ENCODE measurements around the gene SPOPL.
"Not testable (repeated sequence)": the region's sequence is repeated elsewhere in the genome, so short reads cannot be mapped to it uniquely, and the experiment has no call there.

Gene SPOPL

DNA sequence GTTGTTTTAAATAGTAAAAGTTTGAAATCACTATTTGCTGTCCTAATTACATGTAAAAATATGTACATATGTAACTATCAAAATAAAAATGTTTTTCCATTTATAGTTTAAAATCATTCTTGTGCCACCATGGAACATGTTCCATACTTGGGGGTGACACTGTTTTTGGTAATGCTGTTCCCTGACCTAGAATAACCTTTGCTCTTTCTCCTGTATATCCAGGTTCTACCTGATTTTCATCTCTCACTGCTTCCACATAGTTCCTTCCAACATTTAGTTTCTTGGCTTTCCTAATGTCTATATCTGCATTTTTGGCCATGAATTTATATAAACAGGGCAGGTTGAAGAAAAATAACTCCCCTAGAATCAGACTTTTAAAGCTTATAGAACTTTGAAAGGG, 2.5 kb downstream of the SPOPL start:
- DNase-seq (ENCODE audit: low spot score in 2 of 2): no peak
- Mint-ChIP-seq H3K36me3 (peaks cover 16% of the 10 kb centered on the region), H3K27ac (peak overlapping the region; percentile 20), H3K4me3 (peak overlapping the region; percentile 94), H3K9me3 (no peaks in the 10 kb centered on the region), H3K4me1 (peaks cover 46% of the 10 kb centered on the region)
- ATAC-seq: no peak

DNA sequence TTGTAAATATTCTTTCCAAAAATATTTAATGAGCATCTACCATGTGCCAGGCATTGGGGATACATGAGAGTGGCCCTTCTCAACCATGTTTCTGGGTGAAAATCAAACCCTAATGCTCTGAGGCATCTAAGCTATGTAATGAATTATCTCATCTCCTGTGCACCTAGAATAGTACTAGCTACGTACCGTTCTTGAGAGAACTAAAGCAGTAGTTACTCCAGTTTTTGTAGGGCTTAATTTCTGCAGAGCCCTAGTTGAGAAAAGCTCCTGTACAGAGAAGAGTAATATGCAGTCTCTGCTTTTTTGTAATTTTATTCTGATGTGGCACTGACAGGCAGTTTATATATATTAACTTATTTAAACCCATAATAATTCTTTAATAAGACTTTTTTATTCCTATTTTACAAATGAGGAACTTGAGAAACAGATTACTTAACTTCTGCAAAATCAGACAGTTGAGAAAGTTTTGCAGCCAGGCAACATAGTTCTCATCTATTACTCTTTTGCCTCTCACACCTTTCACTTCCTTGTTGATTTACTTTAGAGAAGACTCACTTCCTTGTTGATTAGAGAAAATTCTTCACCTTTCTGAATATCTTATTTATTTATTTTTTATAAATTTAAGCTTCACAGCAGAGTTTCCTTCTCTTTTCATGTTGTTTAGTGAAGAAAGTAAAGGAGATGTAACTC, 3.1 kb downstream of the SPOPL start:
- peak overlapping the region; percentile 94 for H3K4me3 Mint-ChIP-seq
- H3K36me3 Mint-ChIP-seq: peaks cover 16% of the 10 kb centered on the region
- ATAC-seq: no peak
- H3K4me1 Mint-ChIP-seq: peaks cover 49% of the 10 kb centered on the region
- peak overlapping the region; percentile 20 for H3K27ac Mint-ChIP-seq
- H3K9me3 Mint-ChIP-seq: no peaks in the 10 kb centered on the region
- DNase-seq (ENCODE audit: low spot score in 2 of 2): no peak

DNA sequence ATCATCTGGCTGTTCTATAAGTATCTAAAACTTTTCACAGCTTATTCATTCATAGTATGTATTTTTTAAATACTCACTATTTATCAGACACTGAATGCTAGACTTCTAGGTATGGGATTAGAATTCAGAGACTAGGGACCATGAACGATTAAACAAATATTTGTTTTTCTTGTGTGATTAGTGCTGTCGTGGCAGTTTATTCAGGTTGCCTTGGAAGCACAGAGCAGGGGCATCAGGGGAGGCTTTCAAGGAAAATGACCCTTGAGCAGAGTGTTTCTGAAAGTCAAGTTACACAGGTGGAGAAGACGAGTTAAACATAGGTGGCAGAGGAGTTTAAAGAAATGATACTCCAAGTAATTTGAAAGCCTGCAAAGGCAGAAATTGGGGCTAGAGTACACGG, 5.7 kb downstream of the SPOPL start:
- H3K9me3 Mint-ChIP-seq: no peaks in the 10 kb centered on the region
- H3K4me1 Mint-ChIP-seq: peaks cover 49% of the 10 kb centered on the region
- H3K36me3 Mint-ChIP-seq: peaks cover 9% of the 10 kb centered on the region
- no peak overlapping the region for H3K27ac Mint-ChIP-seq
- H3K4me3 Mint-ChIP-seq: no peak overlapping the region
- DNase-seq (ENCODE audit: low spot score in 2 of 2) (no peak), ATAC-seq (no peak)

DNA sequence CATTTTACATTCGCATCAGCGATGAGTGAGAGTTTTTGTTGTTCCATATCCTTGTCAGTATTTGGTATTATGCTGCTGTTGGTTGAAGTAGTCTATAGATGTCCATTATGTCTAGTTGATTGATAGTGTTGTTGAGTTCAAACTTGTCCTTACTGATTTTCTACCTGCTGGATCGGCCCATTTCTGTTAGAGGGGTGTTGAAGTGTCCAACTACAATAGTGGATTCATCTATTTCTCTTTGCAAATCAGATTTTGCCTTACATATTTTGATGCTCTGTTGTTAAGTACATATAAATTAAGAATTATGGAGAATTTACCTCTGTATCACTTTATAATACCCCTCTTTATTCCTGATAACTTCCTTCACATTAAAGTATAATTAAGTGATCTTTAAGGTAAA, 8.7 kb downstream of the SPOPL start:
- Mint-ChIP-seq H3K27ac (no peak overlapping the region), H3K4me3 (no peak overlapping the region), H3K36me3 (peaks cover 5% of the 10 kb centered on the region), H3K9me3 (no peaks in the 10 kb centered on the region), H3K4me1 (peaks cover 46% of the 10 kb centered on the region)
- DNase-seq (ENCODE audit: low spot score in 2 of 2) (no peak), ATAC-seq (no peak)

DNA sequence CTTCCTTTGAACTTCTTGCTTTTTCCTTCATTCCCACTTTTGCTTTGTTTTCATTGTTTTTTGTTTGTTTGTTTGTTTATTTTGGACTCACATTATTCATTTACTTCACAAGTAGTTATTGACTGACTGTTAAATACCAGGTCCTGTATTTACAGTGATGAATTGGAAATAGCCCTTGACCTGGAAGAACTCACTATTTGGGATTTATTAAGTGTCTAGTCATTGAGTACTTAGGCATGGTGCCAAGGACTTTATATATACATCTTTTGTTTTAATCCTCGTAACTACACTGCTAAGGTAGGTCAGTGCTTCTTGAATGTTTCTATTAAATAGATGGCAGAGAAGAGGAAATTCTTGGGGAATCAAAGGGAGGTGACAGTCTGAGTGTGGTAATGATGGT, 11.1 kb downstream of the SPOPL start:
- no peak overlapping the region for H3K27ac Mint-ChIP-seq
- no peak overlapping the region for H3K4me3 Mint-ChIP-seq
- DNase-seq (ENCODE audit: low spot score in 2 of 2) (no peak), ATAC-seq (no peak)
- no peaks in the 10 kb centered on the region for H3K9me3 Mint-ChIP-seq
- H3K36me3 Mint-ChIP-seq: peaks cover 5% of the 10 kb centered on the region
- H3K4me1 Mint-ChIP-seq: peaks cover 44% of the 10 kb centered on the region

DNA sequence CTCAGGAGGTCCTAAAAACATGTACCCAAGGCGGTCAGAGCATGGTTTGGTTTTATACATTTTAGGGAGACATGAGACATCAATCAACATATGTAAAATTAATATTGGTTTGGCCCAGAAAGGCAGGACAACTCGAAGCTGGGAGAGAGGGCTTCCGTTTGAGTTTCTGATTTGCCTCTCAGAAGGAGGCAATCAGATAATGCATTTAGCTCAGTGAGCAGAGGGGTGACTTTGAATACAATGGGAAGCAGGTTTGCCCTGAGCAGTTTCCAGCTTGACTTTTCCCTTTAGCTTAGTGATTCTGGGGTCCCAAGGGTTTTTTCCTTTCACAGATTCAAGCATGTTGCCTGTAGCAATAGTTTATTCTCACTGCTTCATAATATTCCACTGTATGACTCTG, 12.6 kb downstream of the SPOPL start:
- peaks cover 5% of the 10 kb centered on the region for H3K36me3 Mint-ChIP-seq
- DNase-seq (ENCODE audit: low spot score in 2 of 2) (no peak), ATAC-seq (no peak)
- H3K9me3 Mint-ChIP-seq: no peaks in the 10 kb centered on the region
- no peak overlapping the region for H3K4me3 Mint-ChIP-seq
- peaks cover 44% of the 10 kb centered on the region for H3K4me1 Mint-ChIP-seq
- no peak overlapping the region for H3K27ac Mint-ChIP-seq

DNA sequence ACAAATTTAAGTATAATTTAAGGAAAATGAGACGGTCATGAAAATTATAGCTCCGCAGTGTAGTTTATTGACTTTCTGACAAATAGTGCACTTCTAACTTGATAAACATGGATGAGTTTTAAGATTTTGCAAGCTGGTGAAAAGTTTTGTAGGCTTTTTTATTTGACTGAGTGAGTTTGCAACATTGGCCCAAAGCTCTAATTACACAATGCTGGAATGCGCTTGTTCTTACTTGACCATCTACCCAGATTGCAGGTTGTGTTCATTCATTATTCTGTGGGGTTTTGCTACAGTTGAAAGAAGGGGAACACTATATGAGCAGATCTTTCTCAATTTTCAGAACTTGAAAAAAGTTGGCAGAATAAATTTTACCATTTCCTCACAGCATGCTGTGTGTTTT, 13.5 kb downstream of the SPOPL start:
- no peak overlapping the region for H3K27ac Mint-ChIP-seq
- H3K4me3 Mint-ChIP-seq: no peak overlapping the region
- peaks cover 37% of the 10 kb centered on the region for H3K4me1 Mint-ChIP-seq

DNA sequence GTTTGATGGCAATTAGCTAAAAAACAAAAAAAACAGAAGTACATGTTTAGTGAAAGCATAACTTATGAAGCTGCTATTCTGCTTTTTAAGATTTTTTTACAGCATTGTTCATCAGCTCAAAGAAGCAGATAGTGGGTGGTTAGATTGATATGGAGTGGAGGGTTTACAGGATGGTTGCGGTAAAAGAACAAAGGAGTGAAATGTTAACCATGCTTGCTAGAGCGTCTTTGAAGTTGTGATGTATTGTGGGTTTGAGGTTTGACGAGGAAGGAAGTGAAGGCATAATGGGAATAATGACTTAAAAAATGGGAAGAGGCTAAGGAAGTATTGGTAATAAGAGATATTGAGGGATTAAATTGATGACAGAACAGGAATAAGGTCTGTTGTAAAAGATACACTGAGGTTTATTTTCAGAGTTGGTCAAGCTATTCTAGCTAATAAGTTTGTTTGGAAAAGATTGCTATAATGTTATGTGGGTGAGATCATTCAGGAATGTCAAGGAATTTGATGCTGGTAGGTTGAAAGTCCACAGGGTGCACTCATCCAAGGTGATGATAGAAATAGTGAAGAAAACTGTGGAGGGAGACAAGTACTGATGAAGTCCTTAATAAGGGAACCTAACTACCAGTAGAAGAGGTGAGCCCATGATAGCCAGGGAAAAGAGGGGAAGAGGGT, 14.6 kb downstream of the SPOPL start:
- no peak overlapping the region for H3K27ac Mint-ChIP-seq
- no peak for DNase-seq (ENCODE audit: low spot score in 2 of 2)
- ATAC-seq: no peak
- peaks cover 37% of the 10 kb centered on the region for H3K4me1 Mint-ChIP-seq
- H3K36me3 Mint-ChIP-seq: peaks cover 5% of the 10 kb centered on the region
- no peak overlapping the region for H3K4me3 Mint-ChIP-seq
- no peaks in the 10 kb centered on the region for H3K9me3 Mint-ChIP-seq

More for the DNA sequence above, 13.5 kb downstream of the SPOPL start:
- no peak for DNase-seq (ENCODE audit: low spot score in 2 of 2)
- no peak for ATAC-seq
- peaks cover 5% of the 10 kb centered on the region for H3K36me3 Mint-ChIP-seq
- no peaks in the 10 kb centered on the region for H3K9me3 Mint-ChIP-seq

DNA sequence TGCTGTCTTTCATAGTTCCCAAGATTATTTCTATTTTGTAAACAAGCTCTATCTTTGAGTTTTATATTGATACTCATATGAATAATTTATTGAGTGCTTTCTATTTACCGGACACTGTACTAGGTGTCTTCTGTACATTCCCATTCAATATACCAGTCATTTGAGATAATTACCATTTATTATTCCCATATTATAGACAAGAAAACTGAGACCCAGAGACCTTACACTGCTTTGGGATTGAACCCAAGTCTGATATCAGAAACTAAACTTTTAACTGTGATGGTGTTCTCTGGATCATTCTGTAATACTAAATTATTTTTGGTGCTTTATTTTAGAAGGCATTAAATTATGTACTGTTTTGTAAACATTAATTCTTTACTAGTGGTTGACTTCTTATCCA, 17.3 kb downstream of the SPOPL start:
- DNase-seq (ENCODE audit: low spot score in 2 of 2): no peak
- H3K36me3 Mint-ChIP-seq: peaks cover under 1% of the 10 kb centered on the region
- peaks cover 51% of the 10 kb centered on the region for H3K4me1 Mint-ChIP-seq
- no peaks in the 10 kb centered on the region for H3K9me3 Mint-ChIP-seq
- H3K4me3 Mint-ChIP-seq: no peak overlapping the region
- H3K27ac Mint-ChIP-seq: no peak overlapping the region
- ATAC-seq: no peak

DNA sequence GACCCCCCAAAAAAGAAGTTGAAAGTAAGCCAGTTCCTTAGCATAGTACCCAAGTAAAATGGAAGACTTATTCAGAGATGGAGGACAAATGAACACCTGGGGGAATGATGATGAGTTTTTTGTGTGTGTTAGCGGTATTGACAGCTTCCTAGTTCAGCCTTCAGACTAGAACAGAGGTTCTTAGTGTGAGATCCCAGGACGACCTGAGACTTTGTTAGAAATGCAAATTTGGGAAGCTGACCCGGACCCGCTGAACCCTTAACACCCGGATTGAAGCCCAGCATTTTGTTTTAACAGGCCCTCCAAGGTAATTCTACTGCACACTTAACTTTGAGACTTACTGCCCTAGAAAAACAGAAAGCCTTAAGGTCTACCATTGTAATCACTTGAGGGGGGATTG, 20.3 kb downstream of the SPOPL start:
- Mint-ChIP-seq H3K4me3 (no peak overlapping the region), H3K36me3 (peaks cover 4% of the 10 kb centered on the region), H3K4me1 (peaks cover 47% of the 10 kb centered on the region), H3K27ac (no peak overlapping the region), H3K9me3 (peaks cover 9% of the 10 kb centered on the region)
- ATAC-seq (no peak), DNase-seq (ENCODE audit: low spot score in 2 of 2) (no peak)

DNA sequence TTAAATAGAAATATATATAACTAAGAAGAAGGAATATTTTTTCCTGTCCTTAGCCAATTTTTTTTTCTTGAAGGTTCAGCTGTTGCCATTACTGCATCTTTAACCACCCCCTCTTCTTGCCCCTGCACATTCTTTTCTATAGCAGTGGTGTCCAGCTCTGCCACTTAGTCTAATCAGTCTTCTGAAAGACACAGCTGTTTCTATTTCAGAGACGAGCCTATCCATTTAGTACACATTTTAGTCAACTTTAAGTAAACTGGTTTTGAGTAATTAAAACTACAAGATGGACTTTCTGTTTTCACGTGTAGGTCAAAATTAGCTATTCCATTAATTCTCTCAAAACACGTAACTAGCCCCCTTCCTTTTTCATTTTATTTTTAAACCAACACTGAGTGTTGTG, 21.0 kb downstream of the SPOPL start:
- H3K27ac Mint-ChIP-seq: peak overlapping the region; percentile 54
- peaks cover 9% of the 10 kb centered on the region for H3K9me3 Mint-ChIP-seq
- no peak for ATAC-seq
- peaks cover 47% of the 10 kb centered on the region for H3K4me1 Mint-ChIP-seq
- DNase-seq (ENCODE audit: low spot score in 2 of 2): no peak
- peaks cover 4% of the 10 kb centered on the region for H3K36me3 Mint-ChIP-seq
- H3K4me3 Mint-ChIP-seq: peak overlapping the region; percentile 9

DNA sequence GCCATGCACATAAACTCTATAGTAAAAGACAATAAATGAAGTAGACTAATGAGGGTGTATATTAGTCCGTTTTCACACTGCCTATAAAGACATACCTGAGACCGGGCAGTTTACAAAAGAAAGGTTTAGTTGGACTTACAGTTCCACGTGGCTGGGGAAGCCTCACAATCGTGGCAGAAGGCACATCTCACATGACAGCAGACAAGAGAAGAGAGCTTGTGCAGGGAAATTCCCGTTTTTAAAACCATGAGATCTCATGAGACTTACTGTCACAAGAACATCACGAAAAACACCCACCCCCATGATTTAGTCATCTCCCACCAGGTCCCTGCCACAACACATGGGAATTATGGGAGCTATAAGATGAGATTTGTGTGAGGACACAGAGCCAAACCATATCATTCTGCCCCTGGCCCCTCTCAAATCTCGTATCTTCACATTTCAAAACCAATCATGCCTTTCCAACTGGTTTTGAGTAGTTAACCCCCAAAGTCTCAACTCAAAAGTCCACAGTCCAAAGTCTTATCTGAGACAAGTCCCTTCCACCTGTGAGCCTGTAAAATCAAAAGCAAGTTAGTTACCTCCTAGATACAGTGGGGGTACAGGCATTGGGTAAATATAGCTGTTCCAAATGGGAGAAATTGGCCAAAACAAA, 21.6 kb downstream of the SPOPL start:
- ATAC-seq: peak; percentile 44
- Mint-ChIP-seq H3K4me1 (peaks cover 53% of the 10 kb centered on the region), H3K4me3 (peak overlapping the region; percentile 9), H3K27ac (peak overlapping the region; percentile 54)
- H3K36me3 Mint-ChIP-seq; DNase-seq (ENCODE audit: low spot score in 2 of 2); H3K9me3 Mint-ChIP-seq: not testable (repeated sequence)

DNA sequence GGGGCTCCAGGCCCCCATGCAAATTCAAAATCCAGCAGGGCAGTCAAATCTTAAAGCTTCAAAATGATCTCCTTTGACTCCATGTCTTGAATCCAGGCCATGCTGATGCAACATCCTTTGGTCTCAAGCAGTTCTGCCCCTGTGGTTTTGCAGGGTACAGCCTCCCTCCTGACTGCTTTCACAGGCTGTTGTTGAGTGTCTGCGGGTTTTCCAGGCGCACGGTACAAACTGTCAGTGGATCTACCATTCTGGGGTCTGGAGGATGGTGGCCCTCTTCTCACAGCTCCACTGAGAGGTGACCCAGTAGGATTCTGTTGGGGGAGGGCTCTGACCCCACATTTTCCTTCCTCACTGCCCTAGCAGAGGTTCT, 22.1 kb downstream of the SPOPL start:
- ATAC-seq: peak; percentile 57
- not testable (repeated sequence) for H3K36me3 Mint-ChIP-seq; DNase-seq (ENCODE audit: low spot score in 2 of 2); H3K9me3 Mint-ChIP-seq
- peaks cover 57% of the 10 kb centered on the region for H3K4me1 Mint-ChIP-seq
- peak overlapping the region; percentile 54 for H3K27ac Mint-ChIP-seq
- H3K4me3 Mint-ChIP-seq: peak overlapping the region; percentile 9

DNA sequence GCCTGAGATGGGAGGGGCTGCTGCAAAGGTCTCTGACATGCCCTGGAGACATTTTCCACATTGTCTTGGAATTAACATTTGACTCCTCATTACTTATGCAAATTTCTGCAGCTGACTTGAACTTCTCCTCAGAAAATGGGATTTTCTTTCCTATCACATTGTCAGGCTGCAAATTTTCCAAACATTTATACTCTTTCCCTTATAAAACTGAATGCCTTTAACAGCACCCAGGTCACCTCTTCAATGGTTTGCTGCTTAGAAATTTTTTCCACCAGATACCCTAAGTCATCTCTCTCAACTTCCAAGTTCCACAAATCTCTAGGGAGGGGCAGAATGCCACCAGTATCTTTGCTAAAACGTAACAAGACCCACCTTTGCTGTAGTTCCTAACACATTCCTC, 22.8 kb downstream of the SPOPL start:
- H3K9me3 Mint-ChIP-seq; ATAC-seq; H3K36me3 Mint-ChIP-seq; DNase-seq (ENCODE audit: low spot score in 2 of 2); H3K27ac Mint-ChIP-seq; H3K4me3 Mint-ChIP-seq: not testable (repeated sequence)
- peaks cover 57% of the 10 kb centered on the region for H3K4me1 Mint-ChIP-seq

DNA sequence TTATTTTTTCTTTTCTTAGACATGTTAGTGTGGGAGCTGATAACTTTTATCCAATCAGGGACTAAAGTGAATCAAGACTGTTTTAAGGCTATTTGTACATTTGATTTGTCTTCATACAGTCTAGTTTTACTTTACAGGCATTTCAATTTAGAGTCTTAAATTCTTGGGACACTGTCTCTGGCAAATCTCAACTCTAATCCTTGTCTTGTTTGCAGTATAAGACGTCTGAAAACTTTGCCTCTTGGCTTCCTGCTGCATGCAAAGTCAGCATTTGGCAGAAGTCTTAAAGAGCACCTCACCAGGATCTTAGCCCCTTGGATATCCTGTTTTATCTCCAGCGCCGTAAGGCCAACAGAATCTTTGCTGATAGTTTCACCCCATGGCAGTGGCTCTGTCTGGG, 30.3 kb downstream of the SPOPL start:
- Mint-ChIP-seq H3K36me3 (no peaks in the 10 kb centered on the region), H3K4me3 (no peak overlapping the region), H3K9me3 (no peaks in the 10 kb centered on the region), H3K4me1 (peaks cover 49% of the 10 kb centered on the region), H3K27ac (no peak overlapping the region)
- ATAC-seq: no peak
- DNase-seq (ENCODE audit: low spot score in 2 of 2): no peak

DNA sequence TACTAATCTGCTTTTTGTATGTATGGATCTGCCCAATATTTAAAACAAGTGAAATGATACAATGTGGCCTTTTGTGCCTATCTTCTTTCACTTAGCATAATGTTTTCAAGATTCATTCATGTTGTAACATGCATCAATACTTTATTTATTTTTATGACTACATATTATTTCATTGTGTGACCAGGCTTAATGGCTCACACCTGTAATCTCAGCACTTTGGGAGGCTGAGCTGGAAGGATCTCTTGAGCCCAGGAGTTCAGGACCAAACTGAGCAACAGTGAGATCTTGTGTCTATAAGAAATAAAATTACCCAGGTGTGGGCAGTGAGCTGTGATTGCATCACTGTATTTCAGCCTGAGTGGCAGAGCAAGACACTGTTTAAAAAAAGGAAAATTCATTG, 33.2 kb downstream of the SPOPL start:
- H3K9me3 Mint-ChIP-seq: peaks cover 6% of the 10 kb centered on the region
- no peak overlapping the region for H3K27ac Mint-ChIP-seq
- DNase-seq (ENCODE audit: low spot score in 2 of 2) (no peak), ATAC-seq (no peak)
- peaks cover 36% of the 10 kb centered on the region for H3K4me1 Mint-ChIP-seq
- no peaks in the 10 kb centered on the region for H3K36me3 Mint-ChIP-seq
- no peak overlapping the region for H3K4me3 Mint-ChIP-seq

All from stimulated activated effector memory CD8-positive, alpha-beta T cell treated with anti-CD3 and anti-CD28 coated beads, Interleukin-12 subunit alpha, Interleukin-12 subunit beta, amount 100 ng/mL, for 72 hours (primary cell).